Caki2 (cell line): Measurements from ENCODE around the gene LYPD1. TPM values are rescaled to one million over a fixed set of nuclear protein-coding genes. Genes with fewer than 3 reads are reported as not detected.

Experiments used
- DNase-seq: peaks from one replicate; pipeline ENCODE4 v3.0.0-alpha.2; 2015; ENCODE audit warnings: low read depth
- in situ Hi-C: cut with HindIII; loops from 2 replicates; pipeline ENCODE4 v1.10.0; 2016; ENCODE audit warnings: low sequenced_read_pairs, low pct_unique_long_range_greater_than_20kb, mixed read lengths
- total RNA-seq: library from RNA; depleted of rRNA; stranded (reverse); fragments of >200 nt; shearing (Covaris generic); gene quantifications from 2 replicates; pipeline ENCODE4 v1.2.3, GENCODE V29; 2014; ENCODE audit warnings: low replicate concordance

Gene LYPD1
- total RNA-seq, 1 experiment from 2014 or later = 280 TPM

DNA sequence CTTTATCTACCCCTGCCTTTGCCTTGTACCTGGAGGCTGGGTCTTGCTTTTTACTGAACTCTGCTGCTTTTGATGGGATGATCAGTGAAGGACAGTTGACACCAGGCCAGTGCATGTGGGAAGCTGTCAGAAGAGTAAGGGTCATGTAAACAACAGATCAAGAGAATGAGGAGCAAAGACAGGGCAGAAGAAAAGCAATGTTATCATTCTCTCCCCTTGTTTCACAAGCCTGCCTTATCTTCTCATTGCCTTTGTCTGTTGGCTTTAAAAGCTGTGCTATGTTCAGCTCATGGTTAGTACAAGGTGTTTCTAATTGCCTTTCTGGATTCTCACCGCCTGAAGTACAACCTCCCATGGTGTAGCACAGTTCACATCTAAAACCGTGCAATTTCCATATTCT lies 27.6 kb downstream of the LYPD1 start:
- in situ Hi-C loops = no loop called here
- DNase-seq = no peak

DNA sequence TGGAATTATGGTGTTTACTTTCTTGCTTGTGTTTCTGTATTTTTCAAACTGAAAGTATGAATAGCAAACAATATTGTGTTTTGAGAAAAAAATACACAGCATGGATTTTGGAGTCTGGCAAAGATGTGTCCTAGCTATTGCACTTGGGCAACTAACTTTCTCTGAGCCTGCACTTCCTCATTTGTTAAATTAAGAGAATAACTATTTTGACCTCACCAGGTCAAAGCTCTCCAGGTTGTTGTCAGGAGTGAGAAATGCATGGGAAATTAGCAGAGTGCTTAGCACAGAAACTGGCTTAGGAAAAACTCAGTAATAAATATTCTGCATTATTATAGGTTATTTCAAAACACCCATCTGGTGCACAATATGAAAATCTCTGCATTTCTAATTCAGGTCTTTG lies 28.2 kb downstream of the LYPD1 start:
- DNase-seq = no peak
- in situ Hi-C loops = no loop called here

- in situ Hi-C loops = no loop called here
- DNase-seq = no peak
These were observed 29.9 kb downstream of the LYPD1 start for GRCh38 chr2:132640116-132640515.

GRCh38 chr2:132638313-132639040 lies 31.5 kb downstream of the LYPD1 start:
- DNase-seq = no peak
- in situ Hi-C loops = no loop called here

GRCh38 chr2:132636346-132636745 lies 33.7 kb downstream of the LYPD1 start:
- in situ Hi-C loops = no loop called here
- no peak for DNase-seq

DNA sequence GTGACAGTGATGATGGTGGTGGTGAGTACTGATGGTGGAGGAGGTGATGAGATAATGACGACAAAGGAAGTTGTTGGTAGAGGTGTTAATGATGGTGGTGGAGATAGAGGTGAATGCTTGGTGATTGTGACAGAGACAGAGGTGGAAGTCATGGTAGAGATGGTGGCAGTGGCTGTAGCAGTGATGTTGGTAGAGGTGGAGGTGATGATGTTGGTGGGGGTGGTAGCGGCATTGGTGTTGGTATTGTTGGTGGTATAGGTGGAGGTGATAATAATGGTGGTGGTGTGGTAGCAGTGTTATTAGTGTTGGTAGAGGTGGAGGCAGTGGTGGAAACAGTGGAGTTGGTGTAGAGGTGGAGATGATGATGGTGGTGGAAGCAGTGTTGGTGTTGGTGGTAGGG lies 36.4 kb downstream of the LYPD1 start:
- in situ Hi-C loops = no loop called here
- no peak for DNase-seq

GRCh38 chr2:132632000-132632649 lies 37.9 kb downstream of the LYPD1 start:
- DNase-seq = peak; percentile 67
- in situ Hi-C loops = no loop called here

GRCh38 chr2:132627536-132627935 lies 42.5 kb downstream of the LYPD1 start:
- in situ Hi-C loops = no loop called here
- DNase-seq = no peak

- in situ Hi-C loops = no loop called here
- no peak for DNase-seq
These were observed 46.7 kb downstream of the LYPD1 start for GRCh38 chr2:132623096-132623839.

GRCh38 chr2:132621131-132621875 lies 48.7 kb downstream of the LYPD1 start:
- DNase-seq = peak; percentile 56
- in situ Hi-C loops = no loop called here

- DNase-seq = no peak
- in situ Hi-C loops = no loop called here
These were observed 49.9 kb downstream of the LYPD1 start for GRCh38 chr2:132620115-132620514.

- in situ Hi-C loops = no loop called here
- no peak for DNase-seq
These were observed 51.3 kb downstream of the LYPD1 start for GRCh38 chr2:132618734-132619133.

GRCh38 chr2:132617989-132618388 lies 52.0 kb downstream of the LYPD1 start:
- in situ Hi-C loops = no loop called here
- DNase-seq = no peak

- DNase-seq = no peak
- in situ Hi-C loops = no loop called here
These were observed 54.5 kb downstream of the LYPD1 start for GRCh38 chr2:132615329-132616085.

- in situ Hi-C loops = no loop called here
- DNase-seq = no peak
These were observed 58.3 kb downstream of the LYPD1 start for GRCh38 chr2:132611719-132612118.

- in situ Hi-C loops = no loop called here
- no peak for DNase-seq
These were observed 60.7 kb downstream of the LYPD1 start for GRCh38 chr2:132609101-132609890.

GRCh38 chr2:132608311-132608710 lies 61.7 kb downstream of the LYPD1 start:
- in situ Hi-C loops = no loop called here
- no peak for DNase-seq
